HCT116 (cell line): ENCODE measurements around the gene TTLL11. TPM values are rescaled to one million over a fixed set of nuclear protein-coding genes. Genes with fewer than 3 reads are reported as not detected.

ENCODE experiments used
- ATAC-seq: fragments of 200-7000 bp; cut with Tn5 transposase; 2 replicates; pipeline ENCODE4 v1.9.1; 2020; ENCODE audit warnings: mild to moderate bottlenecking, moderate library complexity
- BruUV-seq: library from RNA; stranded (reverse); fragments of 400-500 nt; replicated peaks from 2 replicates; lab custom pipeline; 2021; lab: Mats Ljungman, UMichigan
- CTCF ChIA-PET: fragments of 300-600 bp; sonication (Branson Sonifier 250); formaldehyde crosslinking; loops from one replicate; lab custom pipeline; 2021; ENCODE audit warnings: antibody characterized with exemption; lab: Charles Lee
- POLR2A ChIA-PET: fragments of 300-600, 350-600 bp; sonication (Branson Sonifier 250); formaldehyde crosslinking; loops from one replicate; lab custom pipeline; 2021; ENCODE audit warnings: antibody characterized with exemption; lab: Charles Lee
- RAD21 ChIA-PET, 2 experiments: fragments of 300-600 bp; sonication (Branson Sonifier 250); formaldehyde crosslinking; loops; one replicate each; lab custom pipeline; 2023; ENCODE audit warnings: low total read pairs in 2 of 2; ENCODE audit not compliant: uncharacterized antibody in 2 of 2, unreplicated experiment in 2 of 2, low non-redundant PET in 1 of 2; lab: Charles Lee
- DNase-seq: peaks from one replicate; pipeline ENCODE4 v3.0.0-alpha.2; 2010; ENCODE audit warnings: low read depth, low spot score
- H2AFZ ChIP-seq: fragments of 200-600 bp; shearing (Covaris generic), sonication (generic); 2 replicates; pipeline ENCODE4 v1.6.1; 2017; ENCODE audit warnings: low read depth, mixed run types, mixed read lengths, antibody characterized with exemption, low read length; ENCODE audit not compliant: poor library complexity, severe bottlenecking
- H3K27ac ChIP-seq: 2 replicates; pipeline ENCODE4 v1.5.1; 2012; ENCODE audit warnings: low read depth, low read length
- H3K27me3 ChIP-seq: fragments of 200-600 bp; sonication (generic); 2 replicates; pipeline ENCODE4 v1.6.1; 2016; ENCODE audit warnings: mixed run types, low read length, mixed read lengths; ENCODE audit not compliant: insufficient read depth
- H3K36me3 ChIP-seq, 2 experiments: fragments of 200-500 bp in 1 of 2; fragments of 200-600 bp in 1 of 2; sonication (Bioruptor generic) in 1 of 2; sonication (generic) in 1 of 2; 2 replicates each; pipeline versions ENCODE4 v1.5.1 to v1.6.1; 2014 to 2016; ENCODE audit warnings: low read length in 2 of 2, inconsistent platforms in 1 of 2, mixed read lengths in 1 of 2, mixed run types in 1 of 2; ENCODE audit not compliant: insufficient read depth in 2 of 2, control insufficient read depth in 1 of 2
- H3K4me1 ChIP-seq, 2 experiments: fragments of 200-600 bp in 1 of 2; sonication (generic) in 1 of 2; 2 replicates each; pipeline versions ENCODE4 v1.5.1 to v1.6.1; 2012 to 2017; ENCODE audit warnings: low read length in 2 of 2, inconsistent platforms in 1 of 2, mild to moderate bottlenecking in 1 of 2, mixed read lengths in 1 of 2, mixed run types in 1 of 2, moderate library complexity in 1 of 2; ENCODE audit not compliant: insufficient read depth in 2 of 2, control insufficient read depth in 1 of 2
- H3K4me2 ChIP-seq: fragments of 200-600 bp; sonication (generic); 2 replicates; pipeline ENCODE4 v1.6.1; 2017; ENCODE audit warnings: mixed run types, low read length, mixed read lengths
- H3K4me3 ChIP-seq, 2 experiments: fragments of 200-600 bp in 1 of 2; sonication (generic) in 1 of 2; replicated peaks in 1 of 2; 2 replicates each; pipeline ENCODE4 v1.5.1; 2011 to 2016; ENCODE audit warnings: low read length in 2 of 2, control low read depth in 1 of 2, low read depth in 1 of 2, mild to moderate bottlenecking in 1 of 2, mixed read lengths in 1 of 2, mixed run types in 1 of 2
- H3K79me2 ChIP-seq: fragments of 200-600 bp; sonication (generic); 2 replicates; pipeline ENCODE4 v1.6.1; 2017; ENCODE audit warnings: mild to moderate bottlenecking, mixed run types, low read length, moderate library complexity, mixed read lengths; ENCODE audit not compliant: insufficient read depth
- H3K9ac ChIP-seq: fragments of 200-600 bp; sonication (generic); 2 replicates; pipeline ENCODE4 v1.6.1; 2016; ENCODE audit warnings: low read length, mixed read lengths
- H3K9me2 ChIP-seq: fragments of 200-600 bp; sonication (generic), shearing (Covaris generic); 2 replicates; pipeline ENCODE4 v1.6.1; 2017; ENCODE audit warnings: mixed run types, mild to moderate bottlenecking, moderate library complexity; ENCODE audit not compliant: insufficient read depth
- H3K9me3 ChIP-seq, 2 experiments: fragments of 200-500 bp in 1 of 2; fragments of 200-600 bp in 1 of 2; sonication (Bioruptor generic) in 1 of 2; sonication (generic) in 1 of 2; 2 replicates each; pipeline ENCODE4 v1.6.1; 2014 to 2017; ENCODE audit warnings: low read length in 2 of 2, mixed read lengths in 2 of 2, inconsistent platforms in 1 of 2, low read depth in 1 of 2, mild to moderate bottlenecking in 1 of 2, mixed run types in 1 of 2, moderate library complexity in 1 of 2; ENCODE audit not compliant: control insufficient read depth in 1 of 2, insufficient read depth in 1 of 2
- H4K20me1 ChIP-seq: fragments of 200-600 bp; sonication (generic), shearing (Covaris generic); 2 replicates; pipeline ENCODE4 v1.6.1; 2017; ENCODE audit warnings: mixed run types, mild to moderate bottlenecking, moderate library complexity; ENCODE audit not compliant: insufficient read depth
- CEBPB ChIP-seq: IDR thresholded peaks from 2 replicates; pipeline ENCODE4 v1.6.1; 2012; ENCODE audit warnings: low read depth
- EGR1 ChIP-seq: IDR thresholded peaks from 2 replicates; pipeline ENCODE4 v1.6.1; 2012; ENCODE audit warnings: low read depth
- FOSL1 ChIP-seq: IDR thresholded peaks from 2 replicates; pipeline ENCODE4 v1.6.1; 2012; ENCODE audit warnings: low read depth
- POLR2A ChIP-seq: IDR thresholded peaks from 2 replicates; pipeline ENCODE4 v1.7.0; 2011; ENCODE audit warnings: borderline replicate concordance; ENCODE audit not compliant: insufficient read depth, insufficient read length; ENCODE audit errors: extremely low read depth
- YY1 ChIP-seq: IDR thresholded peaks from 2 replicates; pipeline ENCODE4 v1.6.1; 2011; ENCODE audit warnings: low read length, low read depth, moderate library complexity, mild to moderate bottlenecking; ENCODE audit not compliant: insufficient replicate concordance; ENCODE audit errors: extremely low read depth
- ZBTB33 ChIP-seq: IDR thresholded peaks from 2 replicates; pipeline ENCODE4 v1.6.1; 2011; ENCODE audit warnings: mild to moderate bottlenecking, low read length, moderate library complexity; ENCODE audit not compliant: insufficient replicate concordance; ENCODE audit errors: extremely low read depth
- intact Hi-C: fragments of 100-400 bp; cut with micrococcal nuclease; formaldehyde crosslinking; loops from 2 replicates; pipeline ENCODE4 v1.10.0; 2022
- total RNA-seq: library from RNA; stranded (reverse); gene quantifications from one replicate; pipeline ENCODE4 v1.2.1, GENCODE V29; 2021; ENCODE audit not compliant: unreplicated experiment

Gene TTLL11
- total RNA-seq, 1 experiment from 2014 or later = 2.2 TPM

DNA sequence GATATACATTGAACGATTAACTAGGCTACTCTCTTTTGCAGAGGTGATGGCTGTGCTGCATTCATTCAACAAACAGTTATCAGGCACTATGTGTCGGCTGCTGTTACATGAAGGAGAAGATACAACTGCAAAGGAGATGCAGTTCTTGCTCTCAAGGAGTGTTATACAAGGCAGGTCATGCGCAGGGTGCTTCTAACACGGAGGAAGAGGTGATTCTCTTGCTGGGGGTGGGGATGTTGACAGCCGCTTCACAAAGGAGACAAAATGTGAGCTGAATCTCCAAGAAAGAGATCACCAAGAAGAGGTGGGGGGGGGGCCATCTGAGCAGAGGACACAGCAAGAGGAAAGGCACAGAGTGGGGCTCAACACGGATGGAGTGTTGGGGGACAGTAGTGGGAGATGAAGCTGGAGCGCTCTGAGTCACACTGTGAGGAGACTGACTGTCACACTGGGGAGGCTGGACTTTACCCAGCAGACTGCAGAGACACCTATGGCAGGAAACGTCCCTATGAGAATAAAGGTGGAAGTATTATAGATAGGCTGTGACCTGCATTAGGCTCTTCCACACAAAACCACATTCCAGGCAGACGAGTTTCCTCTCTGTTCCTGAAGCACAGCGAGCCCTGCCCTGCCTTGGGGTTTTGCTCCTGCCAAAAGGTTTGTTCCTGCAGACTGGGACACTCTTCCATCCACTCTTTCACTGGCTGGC lies 45.6 kb upstream of the TTLL11 start:
- peak overlapping the region; percentile 50 for H3K4me2 ChIP-seq
- no peak overlapping the region for H2AFZ ChIP-seq
- H3K27ac ChIP-seq = no peak overlapping the region

More for the DNA sequence above, 45.6 kb upstream of the TTLL11 start:
- ChIA-PET POLR2A (no interaction called here), RAD21 (no interaction called here), CTCF (interaction anchor here (2.7 kb wide), 1 partner anchor 14 kb away, joined by 10 read pairs; no protein-coding TSS in a partner anchor)
- H3K79me2 ChIP-seq = no peaks in the 10 kb centered on the region
- intact Hi-C loops = no loop called here
- no peaks in the 10 kb centered on the region for H3K9me3 ChIP-seq
- H3K4me1 ChIP-seq = peaks cover 0 to 15% of the 10 kb centered on the region in 2 experiments; a peak in 2 of 4 replicates
- H3K9ac ChIP-seq = no peak overlapping the region
- no peak overlapping the region for H3K4me3 ChIP-seq
- DNase-seq (no peak), ATAC-seq (peak; percentile 80)
- TF ChIP-seq POLR2A (no peak), CEBPB (no peak), EGR1 (no peak), ZBTB33 (no peak), FOSL1 (0 out of 2 replicates have a peak, but pooled peaks have one; percentile 9), YY1 (no peak)
- H4K20me1 ChIP-seq = no peaks in the 10 kb centered on the region
- no TSS peak for BruUV-seq
- H3K36me3 ChIP-seq = peaks cover 3 to 4% of the 10 kb centered on the region in 2 experiments; a peak in 3 of 4 replicates
- H3K27me3 ChIP-seq = no peaks in the 10 kb centered on the region
- H3K9me2 ChIP-seq = no peaks in the 10 kb centered on the region
